Articular chondrocyte of knee joint (primary cell): ENCODE results near the gene TMEM207. TPM values are rescaled to one million over a fixed set of nuclear protein-coding genes. Genes with fewer than 3 reads are reported as not detected.

Source experiments
- total RNA-seq: library from RNA; depleted of rRNA; stranded (reverse); fragments of >200 nt; gene quantifications from 2 replicates; pipeline ENCODE4 v1.2.3, GENCODE V29; 2012

Gene TMEM207
- not detected in 2 replicates for total RNA-seq

DNA sequence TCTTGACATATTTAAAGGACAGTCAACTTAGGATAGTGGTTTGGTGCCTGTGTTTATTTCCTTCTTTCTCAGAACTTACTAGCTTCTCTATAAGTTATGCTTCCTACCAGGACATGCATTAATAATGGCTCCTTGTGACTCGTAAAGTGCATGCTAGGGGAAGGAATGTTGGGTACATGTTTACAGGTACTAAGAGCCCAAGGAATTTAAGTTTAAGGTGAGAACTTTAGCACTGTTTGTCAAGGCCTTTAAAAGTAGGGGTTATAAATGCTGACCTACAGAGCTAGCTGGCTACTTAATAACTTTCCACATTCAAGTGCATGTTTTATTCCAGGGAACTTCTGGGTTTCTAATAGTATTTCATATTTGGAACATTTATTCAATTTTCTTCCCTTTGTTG, at the start of gene TMEM207:
Gene TMEM207 (minus strand): TSS at position 101 of the 400 bp plus-strand sequence. CDS start 92 bp downstream, at position 9.

GRCh38 chr3:190387578-190388213, 62.0 kb downstream of the TMEM207 start, which contains the start of gene CLDN16:
Gene CLDN16 (plus strand): TSS chr3:190388163. CDS start chr3:190388330, 167 bp downstream.

Other genes with a start within 250 kb of the TMEM207 start
- 0.26 and 2.7 TPM in 2 replicates for gene CLDN1, start 127.5 kb downstream of the TMEM207 start, total RNA-seq
- not detected in 2 replicates for gene CLDN16, start 61.7 kb downstream of the TMEM207 start, total RNA-seq
- 13.7 and 22.1 TPM in 2 replicates for gene IL1RAP, start 64.2 kb upstream of the TMEM207 start, total RNA-seq